Measurements from ENCODE around the gene METAP1D.
"Not testable (repeated sequence)": the region's sequence is repeated elsewhere in the genome, so short reads cannot be mapped to it uniquely, and the experiment has no call there.

The METAP1D gene

GRCh38 chr2:172062402-172063004 is 62.8 kb downstream of the METAP1D start:
- no peak for DNase-seq (ENCODE audit: extremely low read depth, low read depth)
- no peak for TF ChIP-seq CTCF (IDR thresholded peaks at IDR 0.05; ENCODE audit: low read depth, low read length)

- TF ChIP-seq CTCF (IDR thresholded peaks at IDR 0.05; ENCODE audit: low read depth, low read length), result no peak
- DNase-seq (ENCODE audit: extremely low read depth, low read depth), result no peak
These were observed 63.7 kb downstream of the METAP1D start for GRCh38 chr2:172063446-172063845.

GRCh38 chr2:172065111-172065510 is 65.4 kb downstream of the METAP1D start:
- no peak for TF ChIP-seq CTCF (IDR thresholded peaks at IDR 0.05; ENCODE audit: low read depth, low read length)
- DNase-seq (ENCODE audit: extremely low read depth, low read depth), result no peak

GRCh38 chr2:172066394-172066886 is 66.7 kb downstream of the METAP1D start:
- TF ChIP-seq CTCF (IDR thresholded peaks at IDR 0.05; ENCODE audit: low read depth, low read length), result no peak
- DNase-seq (ENCODE audit: extremely low read depth, low read depth), result no peak

GRCh38 chr2:172067905-172068304 is 68.2 kb downstream of the METAP1D start:
- DNase-seq (ENCODE audit: extremely low read depth, low read depth), result not testable (repeated sequence)

- no peak for DNase-seq (ENCODE audit: extremely low read depth, low read depth)
- no peak for TF ChIP-seq CTCF (IDR thresholded peaks at IDR 0.05; ENCODE audit: low read depth, low read length)
These were observed 71.2 kb downstream of the METAP1D start for GRCh38 chr2:172070936-172071335.

- no peak for TF ChIP-seq CTCF (IDR thresholded peaks at IDR 0.05; ENCODE audit: low read depth, low read length)
- no peak for DNase-seq (ENCODE audit: extremely low read depth, low read depth)
These were observed 72.5 kb downstream of the METAP1D start for GRCh38 chr2:172072303-172072702.

- DNase-seq (ENCODE audit: extremely low read depth, low read depth), result no peak
- TF ChIP-seq CTCF (IDR thresholded peaks at IDR 0.05; ENCODE audit: low read depth, low read length), result no peak
These were observed 73.0 kb downstream of the METAP1D start for GRCh38 chr2:172072706-172073105.

Measured in AG09319 (cell line).